ENCODE results near the gene TLE1.

Gene TLE1

GRCh38 chr9:81559709-81560108, 129.6 kb downstream of the TLE1 start:
- DNase-seq (ENCODE audit: extremely low spot score, insufficient read length, low read depth) (no peak), FAIRE-seq (no peak)

- DNase-seq (ENCODE audit: extremely low spot score, insufficient read length, low read depth), result no peak
- FAIRE-seq, result no peak
These were observed 130.2 kb downstream of the TLE1 start for GRCh38 chr9:81559197-81559596.

GRCh38 chr9:81558091-81558830, 131.1 kb downstream of the TLE1 start:
- no peak for FAIRE-seq
- DNase-seq (ENCODE audit: extremely low spot score, insufficient read length, low read depth), result no peak

- no peak for FAIRE-seq
- DNase-seq (ENCODE audit: extremely low spot score, insufficient read length, low read depth), result no peak
These were observed 131.8 kb downstream of the TLE1 start for GRCh38 chr9:81557452-81558090.

DNA sequence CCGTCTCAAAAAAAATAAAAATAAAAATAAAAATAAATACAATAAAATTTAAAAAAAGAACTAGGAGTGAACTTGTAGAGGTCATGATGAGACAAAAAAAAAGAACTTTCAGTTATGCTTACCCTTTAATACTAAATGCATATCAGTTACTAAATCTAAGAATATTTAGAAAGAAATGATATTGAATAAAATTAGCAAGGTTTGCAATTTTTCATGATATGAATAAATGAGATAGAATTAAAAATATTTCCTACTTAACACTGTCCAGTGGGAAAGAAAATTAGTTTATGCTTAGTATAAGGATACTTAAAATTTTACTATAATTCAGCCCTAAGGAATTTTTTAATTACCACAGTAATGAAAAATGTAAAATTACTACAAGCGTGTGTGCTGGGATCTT, 132.4 kb downstream of the TLE1 start:
- DNase-seq (ENCODE audit: extremely low spot score, insufficient read length, low read depth) (no peak), FAIRE-seq (no peak)

- DNase-seq (ENCODE audit: extremely low spot score, insufficient read length, low read depth) (no peak), FAIRE-seq (no peak)
These were observed 136.8 kb downstream of the TLE1 start for GRCh38 chr9:81552581-81552991.

- FAIRE-seq (no peak), DNase-seq (ENCODE audit: extremely low spot score, insufficient read length, low read depth) (no peak)
These were observed 139.2 kb downstream of the TLE1 start for GRCh38 chr9:81550207-81550583.

DNA sequence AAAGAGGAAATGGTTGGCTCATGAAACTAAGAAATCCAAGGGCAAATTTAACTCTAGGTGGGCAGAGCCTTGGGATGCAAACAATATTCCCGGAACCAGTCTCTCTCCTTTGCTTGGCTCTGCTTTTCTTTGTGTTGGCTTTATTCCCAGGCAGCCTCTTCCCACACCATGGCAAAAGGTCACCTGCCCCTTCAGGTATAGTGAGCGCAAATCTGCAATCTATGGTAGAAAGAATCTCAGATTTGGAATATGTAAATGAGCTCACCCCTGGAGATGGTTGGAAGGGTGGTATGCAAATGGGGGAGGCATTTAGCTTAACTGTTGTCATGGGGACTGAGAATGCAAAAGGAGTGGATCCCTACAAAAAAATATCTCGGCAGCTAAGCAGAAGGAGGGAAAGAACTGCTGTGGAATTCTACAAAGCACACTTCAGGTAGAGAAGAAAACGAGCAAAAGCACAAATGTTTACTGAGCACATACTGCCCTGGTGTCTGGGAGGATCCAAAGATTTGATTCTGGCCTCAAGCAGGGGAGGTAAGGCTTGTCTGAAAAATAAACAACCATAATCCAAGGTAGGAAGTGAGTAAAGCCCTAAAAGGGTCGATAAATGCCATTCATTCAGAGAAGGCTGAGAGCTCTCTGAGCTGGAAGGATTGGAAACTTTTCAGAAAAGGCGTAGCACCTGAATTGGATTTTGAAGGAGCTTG, 139.7 kb downstream of the TLE1 start:
- DNase-seq (ENCODE audit: extremely low spot score, insufficient read length, low read depth), result no peak
- FAIRE-seq, result no peak

DNA sequence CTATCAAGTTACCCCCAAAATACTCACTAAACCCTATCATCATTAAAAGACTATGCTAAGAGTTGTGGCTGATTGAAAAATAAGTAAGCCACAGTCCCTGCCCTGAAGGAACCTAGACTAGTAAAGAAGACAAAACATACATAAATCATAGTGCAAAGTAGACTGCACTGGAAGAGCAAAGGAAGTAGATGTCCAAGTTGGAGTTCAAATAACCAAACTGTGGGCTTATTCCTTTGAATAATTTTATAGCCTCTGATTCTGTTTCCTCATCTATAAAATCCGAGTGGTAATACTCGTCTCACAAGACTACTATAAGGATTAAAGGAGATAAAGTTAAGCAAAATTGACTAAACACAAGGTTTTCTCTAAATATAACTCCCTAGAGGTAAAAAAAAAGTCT, 140.4 kb downstream of the TLE1 start:
- no peak for FAIRE-seq
- DNase-seq (ENCODE audit: extremely low spot score, insufficient read length, low read depth), result no peak

DNA sequence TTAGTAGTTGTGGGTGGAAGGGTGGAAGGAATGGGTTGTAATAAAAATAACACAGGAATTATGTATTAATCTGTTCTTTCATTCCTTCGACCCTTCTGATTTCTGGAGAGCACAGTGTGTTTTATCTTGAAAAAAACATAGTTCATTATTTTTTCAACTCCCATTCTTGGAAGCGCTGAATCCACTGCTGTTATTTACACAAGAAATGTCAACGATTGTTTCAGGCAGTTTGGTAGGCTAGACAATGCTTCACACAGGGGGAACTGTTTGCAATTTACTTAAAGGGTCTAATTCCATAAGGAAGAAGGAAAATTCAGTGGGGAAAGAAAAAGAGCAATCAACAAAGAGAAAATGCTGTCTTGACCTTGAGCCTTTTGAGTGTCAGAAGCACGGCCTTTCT, 142.9 kb downstream of the TLE1 start:
- no peak for DNase-seq (ENCODE audit: extremely low spot score, insufficient read length, low read depth)

GRCh38 chr9:81543695-81544094, 145.7 kb downstream of the TLE1 start:
- DNase-seq (ENCODE audit: extremely low spot score, insufficient read length, low read depth) (no peak), FAIRE-seq (no peak)

More for the DNA sequence above, 142.9 kb downstream of the TLE1 start:
- FAIRE-seq, result no peak

DNA sequence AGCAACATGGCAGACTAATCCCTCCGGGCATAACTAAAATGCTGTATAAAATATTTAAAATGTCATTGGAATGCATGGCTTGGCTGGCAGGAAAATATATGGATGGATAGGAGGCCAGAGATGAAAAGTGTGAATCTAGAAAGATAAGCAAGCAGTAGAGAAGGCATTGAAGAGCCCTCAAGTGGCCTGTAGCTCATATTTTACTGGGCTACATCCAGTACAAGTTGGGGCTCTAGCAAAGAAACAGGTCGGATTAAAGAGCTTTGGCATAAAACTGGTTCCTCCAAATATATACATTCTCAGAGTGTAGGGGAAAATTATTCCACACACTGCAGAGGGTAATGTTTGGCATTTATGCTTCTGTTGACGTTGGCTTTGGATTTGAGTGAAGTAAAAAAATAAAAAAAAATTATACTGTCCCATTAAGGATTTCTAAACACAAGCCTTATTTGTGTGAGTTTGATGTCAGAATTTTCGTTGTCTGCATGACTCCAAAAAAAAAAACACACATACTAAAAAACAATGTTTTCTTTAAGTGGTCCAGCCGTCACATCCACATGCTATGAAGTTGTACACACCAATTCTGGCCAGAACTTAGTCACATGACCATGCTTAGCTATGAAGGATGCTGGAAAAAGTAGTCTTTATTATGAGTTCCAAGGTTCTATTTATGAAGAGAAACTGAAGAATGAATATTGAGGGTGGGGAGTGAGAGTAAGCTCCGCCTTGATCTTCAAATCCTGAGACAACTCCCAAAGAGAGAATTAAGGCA, 147.0 kb downstream of the TLE1 start:
- DNase-seq (ENCODE audit: extremely low spot score, insufficient read length, low read depth) (no peak), FAIRE-seq (no peak)

- FAIRE-seq (no peak), DNase-seq (ENCODE audit: extremely low spot score, insufficient read length, low read depth) (no peak)
These were observed 149.1 kb downstream of the TLE1 start for GRCh38 chr9:81540142-81540710.

DNA sequence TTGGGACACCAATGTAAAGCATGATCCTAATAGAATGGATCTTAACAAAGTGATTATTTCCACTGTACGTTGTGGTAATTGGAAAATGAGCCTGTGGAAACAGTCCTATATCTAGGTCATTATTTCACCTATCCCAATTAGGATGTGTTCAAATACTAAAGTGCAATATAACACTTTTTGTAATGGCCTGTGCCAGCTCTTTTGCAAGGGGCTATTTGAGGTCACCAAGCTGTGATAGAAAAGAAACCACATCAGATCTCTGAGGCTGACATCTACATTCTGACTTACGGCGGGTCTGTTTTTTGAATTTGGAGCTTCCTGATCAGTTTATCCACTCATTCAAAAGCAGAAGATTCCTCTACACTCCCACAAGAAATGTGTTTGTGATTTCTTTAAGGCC, 150.0 kb downstream of the TLE1 start:
- DNase-seq (ENCODE audit: extremely low spot score, insufficient read length, low read depth), result no peak
- FAIRE-seq, result no peak

DNA sequence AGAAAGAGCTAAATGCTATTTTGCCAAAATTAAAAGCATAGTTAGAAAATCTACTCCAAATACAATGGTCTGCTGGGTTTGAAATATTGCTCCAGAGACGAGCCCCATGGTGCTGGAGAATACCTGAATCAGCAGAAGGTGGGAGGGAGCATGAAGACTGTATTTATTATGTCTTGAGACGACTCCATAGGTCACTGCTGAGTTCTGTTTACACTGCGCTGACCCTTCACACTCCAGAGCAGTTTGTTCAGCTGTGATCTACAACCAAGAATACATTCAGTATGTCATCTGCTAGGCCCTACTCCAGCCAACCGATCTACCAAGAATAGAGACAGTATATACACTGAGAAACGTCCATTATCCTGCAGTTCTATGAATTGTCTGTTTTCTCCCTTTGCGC, 150.5 kb downstream of the TLE1 start:
- no peak for DNase-seq (ENCODE audit: extremely low spot score, insufficient read length, low read depth)
- no peak for FAIRE-seq

- FAIRE-seq, result no peak
- no peak for DNase-seq (ENCODE audit: extremely low spot score, insufficient read length, low read depth)
These were observed 151.4 kb downstream of the TLE1 start for GRCh38 chr9:81537964-81538363.

DNA sequence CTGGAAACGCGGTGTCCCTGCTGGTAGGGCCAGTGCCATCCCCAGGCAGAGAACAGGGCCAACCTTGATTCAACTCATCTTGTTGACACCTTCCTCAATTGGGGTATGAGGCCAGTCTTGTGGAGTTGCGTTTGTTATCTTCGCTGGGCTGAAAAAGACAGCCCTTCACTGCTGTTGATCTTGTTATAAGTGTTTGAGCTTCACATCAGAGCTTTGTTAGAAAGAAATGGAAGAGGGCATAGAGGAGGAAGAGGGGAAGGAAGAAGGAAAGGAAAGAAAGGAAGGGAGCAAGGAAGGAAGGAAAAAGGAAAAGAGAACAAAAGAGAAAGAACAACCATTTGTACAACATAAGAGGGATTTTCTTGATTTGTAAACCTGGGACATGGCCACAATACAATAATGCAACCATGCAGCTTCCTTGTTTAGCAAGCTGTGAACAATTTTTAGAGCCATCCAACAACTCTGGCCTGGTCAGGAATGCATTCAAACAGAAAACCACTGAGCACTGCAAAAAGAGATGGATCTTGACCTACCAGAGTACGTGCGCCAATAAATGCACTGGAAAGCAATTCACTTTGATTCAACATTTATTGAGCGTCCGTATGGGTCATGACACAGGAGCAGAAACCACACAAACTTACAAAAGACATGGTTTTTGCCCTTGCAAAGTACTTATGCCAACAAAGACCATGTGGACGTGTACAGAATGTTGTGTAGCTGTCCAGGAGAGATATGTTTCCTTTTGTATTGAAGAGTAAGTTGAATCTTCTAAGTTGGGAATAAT, 152.9 kb downstream of the TLE1 start:
- FAIRE-seq, result no peak
- DNase-seq (ENCODE audit: extremely low spot score, insufficient read length, low read depth), result no peak

DNA sequence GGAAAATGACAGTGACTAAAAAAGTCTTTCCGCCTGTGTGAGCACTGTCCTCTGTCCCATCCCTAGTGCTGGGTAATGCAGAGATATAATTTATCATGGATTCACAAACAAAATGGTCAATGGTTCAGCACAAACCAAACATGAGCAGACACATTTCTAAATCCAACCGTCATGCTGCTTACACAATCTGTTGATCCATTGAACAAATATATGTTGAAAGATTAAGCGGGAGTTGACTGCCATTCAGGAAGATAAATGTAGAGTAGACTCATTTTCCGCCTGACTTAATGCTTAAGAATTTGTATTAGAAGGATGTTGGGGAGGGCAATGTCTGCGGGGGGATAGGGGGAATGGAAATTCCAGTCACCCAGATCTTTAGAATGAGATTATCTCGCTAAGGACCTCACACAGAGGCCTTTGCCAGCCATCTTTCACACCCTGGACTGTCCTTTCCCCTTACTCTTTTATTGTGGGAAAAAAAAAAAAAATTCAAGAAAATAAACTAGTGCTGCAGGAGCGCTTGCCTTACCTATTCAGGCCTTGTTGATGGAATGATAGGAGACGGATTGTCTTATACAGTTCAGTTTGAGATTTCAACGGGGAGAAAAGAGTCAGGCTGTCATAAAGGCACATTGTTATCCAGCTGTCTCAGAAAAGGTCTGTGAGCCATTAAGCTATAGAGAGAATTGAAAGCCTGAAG, 153.7 kb downstream of the TLE1 start:
- FAIRE-seq (no peak), DNase-seq (ENCODE audit: extremely low spot score, insufficient read length, low read depth) (no peak)
